Common myeloid progenitor, CD34-positive (primary cell): ENCODE results near the gene SNAPC5.
"Not testable (repeated sequence)": the region's sequence is repeated elsewhere in the genome, so short reads cannot be mapped to it uniquely, and the experiment has no call there.

ENCODE experiments used
- CTCF ChIA-PET: fragments of 350-600 bp; sonication (Branson Sonifier 250); formaldehyde crosslinking; loops from one replicate; lab custom pipeline; 2021; ENCODE audit warnings: antibody characterized with exemption; lab: Charles Lee
- POLR2A ChIA-PET: fragments of 350-600 bp; sonication (Branson Sonifier 250); formaldehyde crosslinking; loops from one replicate; lab custom pipeline; 2021; ENCODE audit warnings: antibody characterized with exemption; lab: Charles Lee
- DNase-seq, 3 donors: peaks; one replicate each; pipeline versions ENCODE4 v3.0.0 to v3.0.0-alpha.2; 2013
- H3K27ac ChIP-seq, 2 experiments: 1 replicate in 1 of 2; 2 replicates in 1 of 2; pipeline ENCODE4 v1.7.0; 2013; ENCODE audit warnings: inconsistent platforms in 2 of 2, low read length in 2 of 2, mild to moderate bottlenecking in 2 of 2, low read depth in 1 of 2, moderate library complexity in 1 of 2; ENCODE audit not compliant: severe bottlenecking in 2 of 2, insufficient read depth in 1 of 2, poor library complexity in 1 of 2
- H3K27me3 ChIP-seq, 5 experiments: replicated peaks in 2 of 5; 1 replicate in 3 of 5; 2 replicates in 2 of 5; pipeline versions ENCODE4 v1.6.1 to v1.7.0; 2013; ENCODE audit warnings: low read length in 4 of 5, mild to moderate bottlenecking in 2 of 5, moderate library complexity in 2 of 5, inconsistent platforms in 1 of 5; ENCODE audit not compliant: insufficient read depth in 5 of 5, control insufficient read depth in 4 of 5
- H3K36me3 ChIP-seq, 4 experiments: 1 replicate in 2 of 4; 2 replicates in 2 of 4; pipeline versions ENCODE4 v1.6.1 to v1.7.0; 2013; ENCODE audit warnings: low read length in 3 of 4, control low read depth in 1 of 4, mild to moderate bottlenecking in 1 of 4; ENCODE audit not compliant: control insufficient read depth in 4 of 4, insufficient read depth in 4 of 4
- H3K4me1 ChIP-seq, 4 experiments: 1 replicate in 3 of 4; 2 replicates in 1 of 4; pipeline versions ENCODE4 v1.6.1 to v1.7.1; 2013; ENCODE audit warnings: low read length in 3 of 4, mild to moderate bottlenecking in 3 of 4, control low read depth in 1 of 4, inconsistent platforms in 1 of 4, moderate library complexity in 1 of 4; ENCODE audit not compliant: control insufficient read depth in 4 of 4, insufficient read depth in 4 of 4; ENCODE audit errors: control extremely low read depth in 1 of 4
- H3K4me3 ChIP-seq, 7 experiments: 1 replicate in 4 of 7; 2 replicates in 3 of 7; pipeline versions ENCODE4 v1.5.1 to v1.7.0; 2013; ENCODE audit warnings: mild to moderate bottlenecking in 7 of 7, low read length in 6 of 7, moderate library complexity in 6 of 7, inconsistent platforms in 2 of 7, low read depth in 2 of 7, control low read depth in 1 of 7; ENCODE audit not compliant: insufficient read depth in 4 of 7, control insufficient read depth in 1 of 7; ENCODE audit errors: extremely low read depth in 1 of 7
- H3K9me3 ChIP-seq, 5 experiments: 1 replicate in 4 of 5; 2 replicates in 1 of 5; pipeline versions ENCODE4 v1.6.1 to v1.7.1; 2013; ENCODE audit warnings: low read length in 4 of 5, mild to moderate bottlenecking in 2 of 5, inconsistent platforms in 1 of 5, low read depth in 1 of 5, moderate library complexity in 1 of 5; ENCODE audit not compliant: control insufficient read depth in 4 of 5, insufficient read depth in 2 of 5; ENCODE audit errors: control extremely low read depth in 1 of 5
- WGBS: methylation state at CpG from one replicate; pipeline ENCODE4 v1.1.5; 2013; ENCODE audit not compliant: insufficient coverage; 5-methylcytosine and 5-hydroxymethylcytosine counted together

Gene SNAPC5

DNA sequence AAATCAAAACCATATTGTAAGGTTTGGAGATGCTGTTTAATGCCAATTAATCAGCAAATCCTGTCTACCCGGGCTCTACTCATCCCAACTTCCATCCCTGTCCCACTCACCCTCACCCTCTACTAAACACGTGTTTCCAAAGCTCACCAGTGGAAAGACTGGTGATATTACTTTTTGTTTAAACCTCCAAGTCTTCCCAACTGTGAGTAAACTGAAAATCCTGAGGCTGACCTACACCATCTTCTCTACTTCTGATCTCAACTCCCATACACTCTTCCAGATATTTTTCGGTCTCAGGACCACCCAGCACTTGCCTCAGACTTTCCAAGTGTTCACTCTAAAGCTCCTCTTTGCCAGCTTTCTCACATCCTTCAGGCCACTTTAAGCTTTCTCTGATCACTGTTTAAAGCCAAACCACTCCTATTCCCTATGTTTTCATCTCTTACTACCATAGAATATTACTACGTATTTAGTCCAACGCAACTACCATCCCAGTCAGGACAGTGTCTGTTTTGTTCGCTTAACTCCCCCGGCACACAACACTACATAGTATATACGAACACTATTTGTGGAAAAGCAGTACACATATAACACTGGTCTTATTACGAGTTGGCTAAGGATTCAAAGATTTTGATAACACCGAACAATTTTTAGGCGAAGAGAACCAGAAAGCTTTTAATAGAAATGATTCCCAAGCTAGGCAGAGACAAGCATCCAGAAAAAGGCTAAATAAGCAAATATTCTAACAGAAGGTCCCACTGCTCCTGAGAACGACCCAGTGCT, 6.4 kb upstream of the SNAPC5 start:
- peaks cover 12 to 48% (median 37%) of the 10 kb centered on the region in 4 experiments for H3K36me3 ChIP-seq
- peak overlapping the region; percentile 63 to 100 (median 96) for H3K4me3 ChIP-seq
- peak overlapping the region; percentile 96 to 99 for H3K27ac ChIP-seq
- CTCF ChIA-PET: interaction anchor here (0.7 to 1.3 kb wide), 2 partner anchors 93 to 136 kb away, joined by 3 read pairs; no protein-coding TSS in a partner anchor
- H3K4me1 ChIP-seq: peaks cover 16 to 43% (median 26%) of the 10 kb centered on the region in 4 experiments
- WGBS: 3% methylated on average over 9 of the region's 12 CpGs
- H3K27me3 ChIP-seq: no peaks in the 10 kb centered on the region
- H3K9me3 ChIP-seq: no peaks in the 10 kb centered on the region
- DNase-seq: no peak
- POLR2A ChIA-PET: no interaction called here

DNA sequence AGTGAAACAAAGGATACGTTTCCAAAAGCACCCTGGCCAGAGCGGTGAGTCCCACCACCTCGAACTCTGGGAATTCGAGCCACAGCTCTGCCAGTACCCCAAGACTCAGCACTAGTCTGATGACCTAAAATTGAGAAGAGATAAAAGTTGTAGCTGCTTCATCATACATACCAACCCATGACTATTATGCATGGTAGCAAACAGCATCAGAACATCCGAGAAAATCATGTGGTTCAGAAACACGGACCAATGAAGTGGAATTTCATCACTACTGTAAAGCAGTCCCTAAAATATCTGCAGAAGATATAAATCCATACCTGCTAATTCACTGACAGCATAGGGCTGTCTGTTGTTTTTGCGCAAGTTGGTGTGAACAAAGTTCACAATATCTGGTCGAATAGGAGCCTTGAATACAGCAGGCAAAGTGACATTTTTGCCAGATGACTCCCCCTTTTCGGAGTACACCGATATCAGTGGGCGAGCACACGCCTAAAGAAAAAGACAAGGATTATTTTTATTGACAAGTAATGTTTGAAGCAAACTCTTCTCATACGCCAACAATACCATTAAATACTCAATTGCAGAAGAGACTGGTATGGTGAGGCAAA, 5.6 kb upstream of the SNAPC5 start:
- Histone ChIP-seq H3K4me1 (peaks cover 16 to 48% (median 28%) of the 10 kb centered on the region in 4 experiments), H3K36me3 (peaks cover 13 to 56% (median 41%) of the 10 kb centered on the region in 4 experiments), H3K27ac (peak overlapping the region; percentile 96 to 99), H3K4me3 (peak overlapping the region in 6 of 7 experiments; percentile 95 to 100 (median 98))
- CTCF ChIA-PET, DNase-seq, H3K27me3 ChIP-seq, POLR2A ChIA-PET, H3K9me3 ChIP-seq: not testable (repeated sequence)
- 69% methylated on average over 4 of the region's 13 CpGs for WGBS

DNA sequence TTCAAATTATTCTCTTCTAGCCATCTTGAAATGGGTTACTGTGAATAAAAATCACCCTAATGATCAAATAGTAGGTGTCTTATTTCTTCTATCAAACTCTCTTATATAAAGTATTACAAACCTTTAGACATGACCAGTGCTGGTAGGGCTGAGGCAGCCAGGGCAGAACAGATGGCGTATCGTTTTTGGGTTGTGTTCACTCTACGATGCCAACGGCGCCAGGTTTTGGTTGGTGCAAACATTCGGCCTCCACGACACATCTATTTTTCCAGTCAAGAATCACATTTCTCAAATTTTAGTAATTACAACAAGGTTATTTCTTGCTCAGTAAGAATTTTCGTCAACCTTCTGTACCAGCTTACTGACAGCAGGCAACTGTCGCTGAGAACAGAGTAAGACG, 4.9 kb upstream of the SNAPC5 start:
- no peak for DNase-seq
- CTCF ChIA-PET: no interaction called here
- 100% methylated on average over 3 of the region's 10 CpGs for WGBS
- Histone ChIP-seq H3K36me3 (peaks cover 13 to 59% (median 41%) of the 10 kb centered on the region in 4 experiments), H3K27me3 (no peaks in the 10 kb centered on the region), H3K27ac (peak overlapping the region in 1 of 2 experiments; percentile 22), H3K4me1 (peaks cover 16 to 43% (median 29%) of the 10 kb centered on the region in 4 experiments), H3K9me3 (no peaks in the 10 kb centered on the region), H3K4me3 (peak overlapping the region in 3 of 7 experiments; percentile 95 to 100 (median 96))
- POLR2A ChIA-PET: no interaction called here

DNA sequence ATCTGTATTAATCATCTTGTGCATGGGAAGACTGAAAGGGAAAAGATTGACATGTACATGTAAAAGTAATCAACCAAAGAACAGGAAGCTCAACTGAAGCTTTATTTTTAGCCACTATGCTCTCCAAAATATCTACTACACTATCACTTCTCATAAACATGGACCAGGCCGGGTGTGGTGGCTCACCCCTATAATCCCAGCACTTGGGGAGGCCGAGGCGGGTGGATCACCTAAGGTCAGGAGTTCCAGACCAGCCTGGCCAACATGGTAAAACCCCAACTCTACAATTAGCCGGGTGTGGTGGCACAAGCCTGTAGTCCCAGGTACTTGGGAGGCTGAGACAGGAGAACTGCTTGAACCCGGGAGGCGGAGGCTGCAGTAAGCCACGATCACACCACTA, 2.8 kb upstream of the SNAPC5 start:
- CTCF ChIA-PET: interaction anchor here (1.3 to 3.9 kb wide), 2 partner anchors 114 to 146 kb away, joined by 5 to 19 read pairs; no protein-coding TSS in a partner anchor
- H3K4me3 ChIP-seq, H3K9me3 ChIP-seq, DNase-seq, H3K27ac ChIP-seq, H3K27me3 ChIP-seq: not testable (repeated sequence)
- peaks cover 16 to 44% (median 31%) of the 10 kb centered on the region in 4 experiments for H3K4me1 ChIP-seq
- POLR2A ChIA-PET: interaction anchor here (2.2 kb wide), 1 partner anchor 114 kb away, joined by 7 read pairs; the partner anchor contains the start of gene MAP2K1
- 100% methylated on average over 3 of the region's 7 CpGs for WGBS
- H3K36me3 ChIP-seq: peaks cover 13 to 63% (median 43%) of the 10 kb centered on the region in 4 experiments

DNA sequence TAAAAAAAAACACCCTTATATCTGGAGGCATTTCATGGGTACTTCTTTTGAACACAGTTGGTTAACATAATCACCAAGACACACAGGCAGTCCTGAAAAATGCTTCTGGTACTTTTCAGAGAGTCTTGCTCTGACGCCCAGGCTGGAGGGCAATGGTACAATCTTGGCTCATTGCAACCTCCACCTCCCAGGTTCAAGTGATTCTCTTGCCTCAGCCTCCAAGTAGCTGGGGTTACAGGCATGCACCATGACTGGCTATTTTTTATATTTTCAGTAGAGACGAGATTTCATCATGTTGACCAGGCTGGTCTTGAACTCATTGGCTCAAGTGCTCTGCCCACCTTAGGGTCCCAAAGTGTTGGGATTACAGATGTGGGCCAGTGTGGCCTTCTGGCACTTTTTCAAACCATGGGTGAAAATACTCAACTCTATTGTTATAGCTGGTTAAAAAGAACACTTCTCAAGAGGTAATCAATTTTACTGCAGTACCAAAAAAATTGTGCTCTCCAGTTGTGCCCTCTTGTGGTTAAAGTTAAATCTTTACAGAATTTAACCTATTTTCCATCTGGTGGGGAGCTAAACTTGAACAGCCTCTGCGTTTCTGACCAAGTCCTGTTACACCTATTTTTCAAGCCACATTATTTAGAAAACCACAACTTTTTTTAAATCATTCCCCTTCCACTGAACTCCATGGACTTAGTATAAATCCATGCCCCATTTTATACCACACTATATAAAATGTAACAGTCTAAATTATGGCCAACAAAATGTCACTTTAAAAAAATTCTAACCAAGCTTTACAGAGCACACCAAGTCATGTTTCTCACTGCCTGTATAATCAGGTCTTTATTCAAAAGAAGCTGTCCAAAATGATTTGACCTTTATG, 1.2 kb upstream of the SNAPC5 start:
- Histone ChIP-seq H3K4me3 (no peak overlapping the region), H3K27ac (no peak overlapping the region), H3K36me3 (peaks cover 16 to 79% (median 55%) of the 10 kb centered on the region in 4 experiments), H3K27me3 (no peaks in the 10 kb centered on the region), H3K4me1 (peaks cover 12 to 40% (median 28%) of the 10 kb centered on the region in 4 experiments), H3K9me3 (no peaks in the 10 kb centered on the region)
- DNase-seq: peak; percentile 54 to 77 (median 76)
- 62% methylated on average over 3 of the region's 3 CpGs for WGBS
- POLR2A ChIA-PET: interaction anchor here (0.9 to 2.2 kb wide), 2 partner anchors 112 to 143 kb away, joined by 4 to 7 read pairs; partner anchors contain the start of genes MAP2K1 and TIPIN
- CTCF ChIA-PET: interaction anchor here (0.7 to 3.9 kb wide), 23 partner anchors 11 to 903 kb away, joined by 3 to 42 read pairs (median 4); partner anchors contain the start of gene MAP2K1

DNA sequence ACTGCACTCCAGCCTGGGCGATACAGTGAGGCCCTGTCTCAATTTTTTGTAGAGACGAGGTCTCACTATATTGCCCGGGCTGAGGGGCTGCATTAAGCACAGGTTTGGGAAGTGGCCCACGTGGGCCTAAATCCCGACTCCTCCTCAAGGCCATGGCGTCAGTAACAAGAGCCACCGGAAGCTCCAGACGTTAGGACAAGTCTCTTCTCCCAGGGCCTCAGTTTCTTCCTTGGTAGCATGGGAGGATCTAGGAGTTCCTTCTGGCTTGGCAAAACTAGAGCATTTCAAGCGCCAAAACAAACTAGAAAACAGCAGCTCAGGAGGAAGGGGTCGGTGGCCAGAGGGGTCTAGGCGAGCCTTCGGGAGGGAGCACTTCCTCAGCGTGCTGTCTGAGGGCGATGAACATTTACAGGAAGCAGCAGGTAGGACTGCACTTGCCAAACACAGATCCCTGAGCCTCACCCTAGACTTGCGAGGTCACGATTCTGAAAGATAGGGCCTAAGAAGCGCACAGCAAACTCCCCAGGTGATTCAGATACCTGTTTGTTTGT, 536 bp downstream of the SNAPC5 start:
- Histone ChIP-seq H3K27me3 (no peaks in the 10 kb centered on the region), H3K36me3 (peaks cover 10 to 75% (median 51%) of the 10 kb centered on the region in 4 experiments), H3K27ac (peak overlapping the region; percentile 87 to 91), H3K4me1 (peaks cover 0 to 24% (median 14%) of the 10 kb centered on the region in 4 experiments), H3K4me3 (peak overlapping the region; percentile 74 to 99 (median 87)), H3K9me3 (no peaks in the 10 kb centered on the region)
- WGBS: 23% methylated on average over 17 of the region's 17 CpGs
- ChIA-PET POLR2A (interaction anchor here (0.7 to 1.2 kb wide), 2 partner anchors 111 to 184 kb away, joined by 3 to 4 read pairs; partner anchors contain the start of gene MAP2K1), CTCF (interaction anchor here (0.8 to 3.9 kb wide), 13 partner anchors 10 to 204 kb away, joined by 3 to 42 read pairs (median 5); partner anchors contain the start of gene MAP2K1)
- DNase-seq: peak in 1 of 3 donors; percentile 46
